GM10266 (cell line): ENCODE measurements around the gene SCAMP5.

Experiments used
- DNase-seq: peaks from one replicate; pipeline ENCODE4 v3.0.0; 2012; ENCODE audit errors: extremely low spot score
- TF ChIP-seq, protein P1 (sequence below): IDR thresholded peaks from 2 replicates; pipeline ENCODE4 v1.5.1; 2012; ENCODE audit warnings: mild to moderate bottlenecking, low read depth; ENCODE audit not compliant: control insufficient read depth, insufficient read depth; ENCODE audit errors: missing control alignments

Gene SCAMP5

DNA sequence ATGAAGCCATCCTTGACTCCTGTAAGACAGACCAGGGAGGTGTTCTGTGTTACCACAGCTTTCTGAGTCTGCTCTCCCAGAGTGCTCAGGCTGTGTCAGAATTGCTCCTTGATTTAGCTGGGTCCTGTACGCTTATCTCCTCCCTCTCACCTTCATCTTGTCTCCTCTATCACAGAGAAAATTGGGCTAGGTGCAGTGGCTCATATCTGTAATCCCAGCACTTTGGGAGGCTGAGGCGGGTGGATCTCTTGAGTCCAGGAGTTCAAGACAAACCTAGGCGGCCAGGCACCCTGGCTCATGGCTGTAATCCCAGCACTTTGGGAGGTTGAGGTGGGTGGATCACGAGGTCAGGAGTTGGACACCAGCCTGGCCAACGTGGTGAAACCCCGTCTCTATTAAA lies 5.9 kb downstream of the SCAMP5 start:
- TF ChIP-seq, protein P1, sequence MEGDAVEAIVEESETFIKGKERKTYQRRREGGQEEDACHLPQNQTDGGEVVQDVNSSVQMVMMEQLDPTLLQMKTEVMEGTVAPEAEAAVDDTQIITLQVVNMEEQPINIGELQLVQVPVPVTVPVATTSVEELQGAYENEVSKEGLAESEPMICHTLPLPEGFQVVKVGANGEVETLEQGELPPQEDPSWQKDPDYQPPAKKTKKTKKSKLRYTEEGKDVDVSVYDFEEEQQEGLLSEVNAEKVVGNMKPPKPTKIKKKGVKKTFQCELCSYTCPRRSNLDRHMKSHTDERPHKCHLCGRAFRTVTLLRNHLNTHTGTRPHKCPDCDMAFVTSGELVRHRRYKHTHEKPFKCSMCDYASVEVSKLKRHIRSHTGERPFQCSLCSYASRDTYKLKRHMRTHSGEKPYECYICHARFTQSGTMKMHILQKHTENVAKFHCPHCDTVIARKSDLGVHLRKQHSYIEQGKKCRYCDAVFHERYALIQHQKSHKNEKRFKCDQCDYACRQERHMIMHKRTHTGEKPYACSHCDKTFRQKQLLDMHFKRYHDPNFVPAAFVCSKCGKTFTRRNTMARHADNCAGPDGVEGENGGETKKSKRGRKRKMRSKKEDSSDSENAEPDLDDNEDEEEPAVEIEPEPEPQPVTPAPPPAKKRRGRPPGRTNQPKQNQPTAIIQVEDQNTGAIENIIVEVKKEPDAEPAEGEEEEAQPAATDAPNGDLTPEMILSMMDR: no peak
- no peak for DNase-seq

DNA sequence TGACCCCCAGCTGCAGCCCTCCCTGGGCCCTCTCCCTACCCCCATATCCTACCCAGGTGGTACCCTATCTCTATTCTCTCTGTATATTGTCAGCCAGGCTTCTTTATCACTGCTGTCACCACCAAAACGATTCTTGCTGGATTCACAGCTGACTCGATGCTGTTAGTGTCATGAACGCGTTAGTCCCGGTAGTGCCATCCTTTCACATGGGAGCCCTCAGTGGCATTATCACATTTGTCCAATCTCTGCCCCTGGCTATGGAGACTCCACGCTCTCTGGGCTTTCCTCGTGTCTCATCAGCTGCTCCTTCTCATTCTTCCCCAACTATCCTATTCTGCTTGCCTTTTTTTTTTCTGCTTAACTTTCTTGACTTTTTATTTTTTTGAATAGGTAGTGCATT lies 7.0 kb downstream of the SCAMP5 start:
- TF ChIP-seq, protein P1: no peak
- DNase-seq: no peak

DNA sequence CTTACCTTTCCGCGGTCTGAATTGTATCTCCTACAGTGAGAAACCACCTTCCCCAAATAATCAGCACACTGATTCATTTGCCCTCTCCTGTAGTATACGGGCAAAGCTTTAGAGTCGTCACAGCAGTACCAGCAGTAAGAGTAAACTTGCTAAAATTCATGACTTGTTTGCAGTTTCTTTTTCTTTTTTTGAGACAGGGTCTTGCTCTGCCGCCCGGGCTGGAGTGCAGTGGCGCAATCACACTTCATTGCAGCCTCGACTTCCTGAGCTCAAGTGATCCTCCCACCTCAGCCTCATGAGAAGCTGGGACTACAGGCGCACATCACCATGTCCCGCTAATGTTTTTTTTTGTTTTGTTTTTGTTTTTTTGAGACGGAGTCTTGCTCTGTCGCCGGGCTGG lies 11.9 kb downstream of the SCAMP5 start:
- TF ChIP-seq, protein P1: no peak

DNA sequence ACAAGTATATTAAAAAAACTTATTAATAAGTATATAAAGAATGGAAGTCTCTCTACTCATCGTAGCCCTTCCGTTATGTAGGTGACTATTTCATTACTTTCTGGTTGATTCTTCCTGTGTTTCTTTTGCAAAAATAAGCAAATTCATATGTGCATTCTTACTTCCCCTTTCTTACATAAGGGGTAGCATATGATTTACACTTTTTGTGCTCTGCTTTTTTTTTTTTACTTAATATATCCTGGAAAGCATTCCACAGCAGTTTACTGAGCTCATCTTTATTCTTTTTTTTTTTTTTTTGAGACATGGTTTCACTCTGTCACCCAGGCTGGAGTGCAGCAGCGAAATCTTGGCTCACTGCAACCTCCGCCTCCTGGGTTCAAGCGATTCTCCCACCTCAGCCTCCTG lies 12.9 kb downstream of the SCAMP5 start:
- DNase-seq: peak; percentile 47
- TF ChIP-seq, protein P1: no peak

More for the DNA sequence above, 11.9 kb downstream of the SCAMP5 start:
- DNase-seq: no peak

DNA sequence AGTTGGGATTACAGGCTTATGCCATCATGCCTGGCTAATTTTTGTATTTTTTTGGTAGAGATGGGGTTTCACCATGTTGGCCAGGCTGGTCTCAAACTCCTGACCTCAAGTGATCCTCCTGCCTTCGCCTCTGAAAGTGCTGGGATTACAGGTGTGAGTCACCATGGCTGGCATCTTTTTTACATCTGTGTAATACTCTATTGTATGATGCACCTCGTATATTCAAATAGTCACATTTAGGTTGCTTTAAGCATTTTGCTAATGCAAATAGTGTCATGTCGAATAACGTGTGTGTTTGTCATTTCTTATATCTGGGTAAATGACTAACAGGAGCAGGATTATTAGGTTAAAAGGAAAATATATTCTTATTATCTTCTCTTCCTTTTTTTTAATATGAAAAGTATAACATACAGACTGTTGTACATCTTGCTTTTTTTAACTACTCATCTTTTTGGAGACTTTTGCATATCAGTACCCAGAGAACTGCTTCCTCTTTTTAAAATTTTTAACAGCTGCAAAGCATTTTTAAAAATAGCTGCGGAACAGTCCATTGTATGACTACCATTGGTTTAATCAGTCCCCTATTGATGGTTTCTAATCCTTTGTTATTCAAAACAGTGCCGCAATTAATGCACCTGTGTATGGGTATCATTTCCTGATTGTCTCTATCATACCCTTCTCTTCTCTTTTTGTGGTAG lies 13.4 kb downstream of the SCAMP5 start:
- DNase-seq: peak; percentile 71
- TF ChIP-seq, protein P1: no peak

DNA sequence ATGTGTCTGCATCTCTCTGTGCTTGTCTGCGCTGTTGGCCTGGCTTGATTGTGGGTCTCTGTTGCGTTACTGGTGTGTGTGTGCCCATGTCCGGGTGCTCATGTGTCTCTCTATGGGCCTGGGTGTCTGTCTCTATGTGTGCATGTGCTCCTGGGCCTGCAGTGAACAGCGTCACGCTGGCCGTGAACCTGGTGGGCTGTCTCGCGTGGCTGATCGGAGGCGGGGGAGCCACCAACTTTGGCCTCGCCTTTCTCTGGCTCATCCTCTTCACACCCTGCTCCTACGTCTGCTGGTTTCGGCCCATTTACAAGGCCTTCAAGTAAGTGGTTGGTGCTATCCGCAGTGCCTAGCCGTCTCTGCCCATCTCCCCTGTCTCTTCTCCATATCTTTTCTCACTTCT lies 21.1 kb downstream of the SCAMP5 start:
- no peak for DNase-seq
- TF ChIP-seq, protein P1: no peak

DNA sequence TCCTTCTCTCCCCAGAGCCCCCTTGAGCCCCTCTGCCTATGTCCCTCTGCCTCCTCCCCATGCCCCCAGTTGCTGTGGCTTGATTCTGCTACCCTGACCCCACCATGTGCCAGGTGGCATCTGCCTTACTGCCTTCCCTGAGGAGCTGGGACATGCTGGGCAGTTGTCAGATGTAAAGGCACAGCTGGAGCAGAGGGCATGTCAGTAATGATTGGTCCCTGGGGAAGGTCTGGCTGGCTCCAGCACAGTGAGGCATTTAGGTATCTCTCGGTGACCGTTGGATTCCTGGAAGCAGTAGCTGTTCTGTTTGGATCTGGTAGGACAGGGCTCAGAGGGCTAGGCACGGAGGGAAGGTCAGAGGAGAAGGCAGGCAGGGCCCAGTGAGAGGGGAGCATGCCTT lies 24.6 kb downstream of the SCAMP5 start:
- TF ChIP-seq, protein P1: no peak
- no peak for DNase-seq
